Measurements from ENCODE around the gene NLRP1. TPM values are rescaled to one million over a fixed set of nuclear protein-coding genes. Genes with fewer than 3 reads are reported as not detected.
A peak's percentile ranks its signal among the peaks of the same experiment; 100 is the strongest.

The NLRP1 gene
- polyA plus RNA-seq, 3 donors: 13.2 to 388 (median 17.3) TPM

DNA sequence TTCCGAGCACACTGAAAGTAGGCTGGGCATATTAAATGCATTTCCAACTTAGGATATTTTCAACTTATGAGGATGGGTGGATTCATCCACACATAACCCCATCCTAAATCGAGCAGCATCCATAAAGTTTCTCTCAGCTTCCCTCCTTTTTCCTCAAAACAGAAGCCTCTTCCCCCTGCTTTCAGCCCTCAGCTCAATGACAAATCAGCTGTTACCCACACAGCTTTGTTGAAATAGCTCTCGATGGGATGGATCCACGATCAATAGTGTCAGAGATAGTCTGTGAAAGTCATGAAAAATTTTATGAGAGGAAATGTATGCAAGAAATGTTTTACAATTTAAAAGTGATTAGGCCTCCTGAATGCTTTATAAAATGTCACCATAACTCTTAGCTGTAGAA, 118.0 kb downstream of the NLRP1 start:
- Histone ChIP-seq H3K27ac (ENCODE audit: low read depth in 1 of 2, low read length in 2 of 2) (no peak overlapping the region), H2AFZ (ENCODE audit: insufficient read depth, low read depth, low read length, poor library complexity, severe bottlenecking) (no peak overlapping the region), H3K9me3 (replicated peaks in 1 of 2; ENCODE audit: control insufficient read depth in 1 of 2, insufficient read depth in 1 of 2, low read length in 2 of 2) (no peaks in the 10 kb centered on the region), H3K4me2 (replicated peaks; ENCODE audit: extremely low read depth, low read length, poor library complexity, severe bottlenecking) (no peak overlapping the region), H3K79me2 (ENCODE audit: insufficient read depth, low read length) (peaks cover 53% of the 10 kb centered on the region), H3K27me3 (ENCODE audit: control insufficient read depth in 2 of 2, insufficient read depth in 2 of 2, low read length in 2 of 2) (no peaks in the 10 kb centered on the region), H3K4me3 (replicated peaks in 1 of 3; ENCODE audit: low read depth in 2 of 3, low read length in 3 of 3) (no peak overlapping the region), H4K20me1 (ENCODE audit: insufficient read depth, low read length) (peaks cover 4% of the 10 kb centered on the region), H3K36me3 (replicated peaks in 1 of 2; ENCODE audit: control insufficient read depth in 1 of 2, insufficient read depth in 2 of 2, low read length in 2 of 2) (peaks cover 0 to 1% of the 10 kb centered on the region in 2 donors), H3K9ac (ENCODE audit: insufficient read depth, low read length, poor library complexity, severe bottlenecking) (no peak overlapping the region), H3K4me1 (ENCODE audit: control insufficient read depth in 1 of 2, insufficient read depth in 2 of 2, low read length in 2 of 2) (peaks cover 38 to 42% of the 10 kb centered on the region in 2 donors)
- intact Hi-C loops (cut with micrococcal nuclease): no loop called here
- Mint-ChIP-seq H3K36me3 (peaks cover 8 to 18% of the 10 kb centered on the region in 2 donors), H3K27ac (peak overlapping the region in 1 of 7 donors; percentile 87), H3K9me3 (peaks cover 0 to 3% (median 0%) of the 10 kb centered on the region in 7 donors), H3K27me3 (ENCODE audit: low read depth in 3 of 3) (peaks cover 0 to 2% (median 0%) of the 10 kb centered on the region in 3 donors), H3K4me1 (peaks cover 59% of the 10 kb centered on the region), H3K4me3 (no peak overlapping the region)
- DNase-seq: no peak
- WGBS (ENCODE audit: insufficient coverage): 100% methylated on average over 1 of the region's 4 CpGs
- TF ChIP-seq, protein P1, sequence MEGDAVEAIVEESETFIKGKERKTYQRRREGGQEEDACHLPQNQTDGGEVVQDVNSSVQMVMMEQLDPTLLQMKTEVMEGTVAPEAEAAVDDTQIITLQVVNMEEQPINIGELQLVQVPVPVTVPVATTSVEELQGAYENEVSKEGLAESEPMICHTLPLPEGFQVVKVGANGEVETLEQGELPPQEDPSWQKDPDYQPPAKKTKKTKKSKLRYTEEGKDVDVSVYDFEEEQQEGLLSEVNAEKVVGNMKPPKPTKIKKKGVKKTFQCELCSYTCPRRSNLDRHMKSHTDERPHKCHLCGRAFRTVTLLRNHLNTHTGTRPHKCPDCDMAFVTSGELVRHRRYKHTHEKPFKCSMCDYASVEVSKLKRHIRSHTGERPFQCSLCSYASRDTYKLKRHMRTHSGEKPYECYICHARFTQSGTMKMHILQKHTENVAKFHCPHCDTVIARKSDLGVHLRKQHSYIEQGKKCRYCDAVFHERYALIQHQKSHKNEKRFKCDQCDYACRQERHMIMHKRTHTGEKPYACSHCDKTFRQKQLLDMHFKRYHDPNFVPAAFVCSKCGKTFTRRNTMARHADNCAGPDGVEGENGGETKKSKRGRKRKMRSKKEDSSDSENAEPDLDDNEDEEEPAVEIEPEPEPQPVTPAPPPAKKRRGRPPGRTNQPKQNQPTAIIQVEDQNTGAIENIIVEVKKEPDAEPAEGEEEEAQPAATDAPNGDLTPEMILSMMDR (IDR thresholded peaks at IDR 0.05): no peak

DNA sequence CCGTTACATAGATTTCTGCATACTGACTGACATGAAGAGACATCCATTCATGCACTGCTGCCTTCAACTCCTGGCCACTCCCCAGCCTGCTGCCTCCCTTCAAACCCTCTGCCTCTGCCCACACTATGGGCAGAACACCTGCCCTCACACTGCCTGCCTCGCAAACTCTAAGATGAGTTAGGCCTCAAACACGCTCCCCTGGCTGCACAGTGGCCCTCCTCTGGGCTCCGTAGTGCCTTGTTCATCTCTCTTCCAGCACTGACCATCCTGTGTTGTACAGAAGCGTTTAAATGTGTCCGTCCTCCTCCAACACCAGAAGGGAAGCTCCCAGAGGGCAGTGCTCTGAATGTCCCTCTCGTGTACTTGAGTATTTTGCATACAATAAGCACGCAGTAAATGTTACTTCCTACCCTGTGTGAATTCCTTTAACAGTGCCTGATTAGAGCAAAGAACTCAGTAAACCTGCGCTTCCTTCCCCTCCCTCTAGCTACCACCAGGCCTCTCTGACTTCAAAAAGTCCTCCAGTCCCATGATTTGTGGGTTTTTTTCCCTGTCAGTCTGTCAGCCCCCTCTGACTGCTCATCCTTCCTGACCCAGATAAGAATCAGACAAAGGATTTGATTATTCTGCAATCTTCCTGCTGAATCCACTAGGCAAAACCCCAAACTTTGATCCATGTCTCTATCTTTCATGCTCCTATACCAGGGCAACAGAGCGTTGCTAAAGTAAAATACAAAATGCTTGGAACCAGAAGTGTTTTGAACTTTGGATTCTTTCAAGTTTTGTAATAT, 119.4 kb downstream of the NLRP1 start:
- peaks cover 4 to 13% of the 10 kb centered on the region in 2 donors for H3K36me3 ChIP-seq (replicated peaks in 1 of 2; ENCODE audit: control insufficient read depth in 1 of 2, insufficient read depth in 2 of 2, low read length in 2 of 2)
- intact Hi-C loops (cut with micrococcal nuclease): no loop called here
- Mint-ChIP-seq H3K36me3 (peaks cover 19 to 31% of the 10 kb centered on the region in 2 donors), H3K27me3 (ENCODE audit: low read depth in 3 of 3) (peaks cover 0 to 2% (median 0%) of the 10 kb centered on the region in 3 donors), H3K4me1 (peaks cover 59% of the 10 kb centered on the region), H3K27ac (peak overlapping the region in 4 of 7 donors; percentile 1 to 75 (median 15)), H3K9me3 (no peaks in the 10 kb centered on the region), H3K4me3 (no peak overlapping the region)
- no peak overlapping the region for H2AFZ ChIP-seq (ENCODE audit: insufficient read depth, low read depth, low read length, poor library complexity, severe bottlenecking)
- H3K79me2 ChIP-seq (ENCODE audit: insufficient read depth, low read length): peaks cover 57% of the 10 kb centered on the region
- no peak for DNase-seq
- no peaks in the 10 kb centered on the region for H3K27me3 ChIP-seq (ENCODE audit: control insufficient read depth in 2 of 2, insufficient read depth in 2 of 2, low read length in 2 of 2)
- peaks cover 38 to 42% of the 10 kb centered on the region in 2 donors for H3K4me1 ChIP-seq (ENCODE audit: control insufficient read depth in 1 of 2, insufficient read depth in 2 of 2, low read length in 2 of 2)
- H3K9me3 ChIP-seq (replicated peaks in 1 of 2; ENCODE audit: control insufficient read depth in 1 of 2, insufficient read depth in 1 of 2, low read length in 2 of 2): no peaks in the 10 kb centered on the region
- H3K27ac ChIP-seq (ENCODE audit: low read depth in 1 of 2, low read length in 2 of 2): no peak overlapping the region
- TF ChIP-seq, protein P1 (IDR thresholded peaks at IDR 0.05): no peak
- no peak overlapping the region for H3K4me2 ChIP-seq (replicated peaks; ENCODE audit: extremely low read depth, low read length, poor library complexity, severe bottlenecking)
- peaks cover 4% of the 10 kb centered on the region for H4K20me1 ChIP-seq (ENCODE audit: insufficient read depth, low read length)
- H3K4me3 ChIP-seq (replicated peaks in 1 of 3; ENCODE audit: low read depth in 2 of 3, low read length in 3 of 3): no peak overlapping the region
- no peak overlapping the region for H3K9ac ChIP-seq (ENCODE audit: insufficient read depth, low read length, poor library complexity, severe bottlenecking)
- 84% methylated on average over 8 of the region's 10 CpGs for WGBS (ENCODE audit: insufficient coverage)

Other genes starting within 250 kb of the NLRP1 start
- 10 to 100 TPM; 23.1 to 45.7 (median 36.1) TPM for gene NUP88, start 164.8 kb downstream of the NLRP1 start, polyA plus RNA-seq
- gene RPAIN, start 164.3 kb downstream of the NLRP1 start, polyA plus RNA-seq: 10 to 100 TPM; 18.9 to 31.9 (median 20.5) TPM
- gene C1QBP, start 145.4 kb downstream of the NLRP1 start, polyA plus RNA-seq: 100 to 1,000 TPM in 2 of 3 donors, 10 to 100 TPM in 1; 32.7 to 169 (median 122) TPM
- gene DHX33, start 115.5 kb downstream of the NLRP1 start, polyA plus RNA-seq: 1 to 10 TPM in 1 of 3 donors, under 1 TPM in 2; 0.72 to 7.2 (median 0.96) TPM
- gene DERL2, start 98.3 kb downstream of the NLRP1 start, polyA plus RNA-seq: 10 to 100 TPM; 30.6 to 84.9 (median 81.6) TPM
- gene MIS12, start 97.9 kb downstream of the NLRP1 start, polyA plus RNA-seq: 10 to 100 TPM in 1 of 3 donors, 1 to 10 TPM in 2; 6.9 to 10.8 (median 8.9) TPM

Data from CD14-positive monocyte (primary cell).